GM21723 (cell line): Measurements from ENCODE around the gene RPP21.

Experiments used
- ATAC-seq: cut with Tn5 transposase; IDR thresholded peaks from one replicate; pipeline ENCODE4 v1.9.1; 2021; ENCODE audit warnings: mild to moderate bottlenecking, moderate library complexity; ENCODE audit not compliant: unreplicated experiment

Gene RPP21

GRCh38 chr6:30328397-30328796 lies 16.6 kb upstream of the RPP21 start:
- no peak for ATAC-seq

DNA sequence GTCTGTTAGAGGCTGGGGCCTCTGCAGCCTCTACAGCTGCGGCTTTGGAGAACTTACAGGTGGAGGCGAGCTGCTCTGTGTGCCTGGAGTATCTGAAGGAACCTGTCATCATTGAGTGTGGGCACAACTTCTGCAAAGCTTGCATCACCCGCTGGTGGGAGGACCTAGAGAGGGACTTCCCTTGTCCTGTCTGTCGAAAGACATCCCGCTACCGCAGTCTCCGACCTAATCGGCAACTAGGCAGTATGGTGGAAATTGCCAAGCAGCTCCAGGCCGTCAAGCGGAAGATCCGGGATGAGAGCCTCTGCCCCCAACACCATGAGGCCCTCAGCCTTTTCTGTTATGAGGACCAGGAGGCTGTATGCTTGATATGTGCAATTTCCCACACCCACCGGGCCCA lies 15.6 kb upstream of the RPP21 start:
- ATAC-seq = no peak

DNA sequence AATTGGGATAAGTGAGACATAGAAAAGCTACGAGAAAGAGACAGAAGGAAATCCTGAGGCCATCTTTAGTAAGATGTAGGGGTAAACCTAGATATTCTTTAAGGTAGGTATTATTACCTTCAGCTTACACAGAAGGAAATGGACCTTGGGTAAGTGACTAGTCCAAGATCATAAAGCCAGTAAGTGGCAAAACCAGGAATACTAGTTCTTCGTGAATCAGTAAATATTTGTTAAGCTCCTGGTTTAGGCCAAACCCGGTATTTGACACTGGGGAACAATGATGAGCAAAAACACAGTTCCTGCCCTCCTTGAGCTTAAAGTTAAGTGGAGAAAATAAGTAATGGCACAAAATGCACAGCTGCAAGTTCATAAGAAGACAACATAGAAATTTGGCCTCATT lies 13.0 kb upstream of the RPP21 start:
- ATAC-seq = no peak

- no peak for ATAC-seq
These were observed 10.7 kb upstream of the RPP21 start for GRCh38 chr6:30334075-30334783.

GRCh38 chr6:30340589-30341054 lies 4.3 kb upstream of the RPP21 start:
- ATAC-seq = no peak

DNA sequence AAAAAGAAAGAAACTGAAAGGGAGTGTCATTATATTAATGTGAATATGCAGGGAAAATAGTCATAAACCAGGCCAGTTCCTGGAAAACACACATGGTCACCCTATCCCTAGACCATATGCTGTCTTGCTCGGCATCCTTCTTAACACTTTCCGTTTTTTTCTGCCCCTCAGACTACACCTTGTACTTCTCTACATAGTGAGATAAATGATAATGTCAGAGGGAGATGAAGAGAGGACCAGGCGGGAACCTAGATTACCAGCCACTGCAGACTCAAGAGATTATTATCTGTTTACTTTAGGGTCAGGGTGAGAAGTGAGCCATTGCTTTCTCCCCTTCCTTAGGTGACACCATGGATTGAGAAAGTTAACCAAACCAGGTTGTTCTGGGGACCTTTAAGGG lies 3.7 kb upstream of the RPP21 start:
- ATAC-seq = no peak

DNA sequence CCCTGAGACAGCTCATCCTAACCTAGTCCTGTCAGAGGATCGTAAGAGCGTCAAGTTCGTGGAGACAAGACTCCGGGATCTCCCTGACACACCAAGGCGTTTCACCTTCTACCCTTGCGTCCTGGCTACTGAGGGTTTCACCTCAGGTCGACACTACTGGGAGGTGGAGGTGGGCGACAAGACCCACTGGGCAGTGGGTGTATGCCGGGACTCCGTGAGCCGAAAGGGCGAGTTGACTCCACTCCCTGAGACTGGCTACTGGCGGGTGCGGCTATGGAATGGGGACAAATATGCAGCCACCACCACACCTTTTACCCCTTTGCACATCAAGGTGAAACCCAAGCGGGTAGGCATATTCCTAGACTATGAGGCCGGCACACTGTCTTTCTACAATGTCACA lies 3.2 kb upstream of the RPP21 start:
- ATAC-seq = no peak

- no peak for ATAC-seq
These were observed 627 bp upstream of the RPP21 start for GRCh38 chr6:30344191-30344867.

GRCh38 chr6:30345852-30346251 lies 896 bp downstream of the RPP21 start:
- no peak for ATAC-seq

GRCh38 chr6:30348957-30349356 lies 4.0 kb downstream of the RPP21 start:
- ATAC-seq = no peak

GRCh38 chr6:30349421-30350177 lies 4.6 kb downstream of the RPP21 start:
- ATAC-seq = no peak

DNA sequence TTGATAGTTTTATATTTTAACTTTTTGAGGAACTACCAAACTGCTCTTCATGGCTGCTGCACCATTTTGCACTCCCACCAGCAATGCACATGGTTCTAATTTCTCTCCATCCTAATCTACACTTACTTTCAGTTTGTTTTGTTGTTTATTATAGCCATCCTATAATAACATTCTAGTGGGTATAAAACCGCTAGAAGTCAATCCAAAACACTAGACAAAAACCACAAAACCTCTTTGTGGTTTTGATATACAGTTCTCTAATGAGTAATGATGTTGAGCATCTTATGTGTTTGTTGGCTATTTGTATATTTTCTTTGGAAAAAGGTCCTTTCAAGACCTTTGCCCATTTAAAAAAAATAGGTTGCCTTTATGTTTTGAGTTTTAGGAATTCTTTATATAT lies 5.6 kb downstream of the RPP21 start:
- no peak for ATAC-seq

- no peak for ATAC-seq
These were observed 7.6 kb downstream of the RPP21 start for GRCh38 chr6:30352550-30352949.

- ATAC-seq = no peak
These were observed 10.3 kb downstream of the RPP21 start for GRCh38 chr6:30355281-30355680.

GRCh38 chr6:30356536-30356935 lies 11.6 kb downstream of the RPP21 start:
- ATAC-seq = no peak

- ATAC-seq = no peak
These were observed 13.0 kb downstream of the RPP21 start for GRCh38 chr6:30357678-30358540.

GRCh38 chr6:30359276-30359675 lies 14.3 kb downstream of the RPP21 start:
- no peak for ATAC-seq

DNA sequence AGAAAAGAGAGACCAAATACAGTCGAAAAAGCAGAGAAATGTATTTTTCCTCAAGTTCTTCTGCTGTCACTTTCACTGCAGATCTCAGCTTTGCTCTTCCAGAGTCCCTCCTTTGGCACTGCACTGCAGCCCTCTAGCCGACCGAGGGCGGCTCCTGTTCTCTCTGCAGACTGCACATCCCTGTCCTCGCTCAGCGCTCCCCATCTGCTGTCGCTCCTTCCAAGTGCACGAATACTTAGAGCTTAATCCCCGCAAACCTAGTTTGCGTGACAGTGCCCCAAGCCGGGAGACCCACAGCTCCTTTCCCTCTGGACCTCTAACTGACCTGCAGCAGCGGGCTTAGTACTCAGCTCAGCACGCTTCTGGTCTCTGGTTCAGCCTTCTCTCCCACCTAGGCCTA lies 15.2 kb downstream of the RPP21 start:
- ATAC-seq = no peak

DNA sequence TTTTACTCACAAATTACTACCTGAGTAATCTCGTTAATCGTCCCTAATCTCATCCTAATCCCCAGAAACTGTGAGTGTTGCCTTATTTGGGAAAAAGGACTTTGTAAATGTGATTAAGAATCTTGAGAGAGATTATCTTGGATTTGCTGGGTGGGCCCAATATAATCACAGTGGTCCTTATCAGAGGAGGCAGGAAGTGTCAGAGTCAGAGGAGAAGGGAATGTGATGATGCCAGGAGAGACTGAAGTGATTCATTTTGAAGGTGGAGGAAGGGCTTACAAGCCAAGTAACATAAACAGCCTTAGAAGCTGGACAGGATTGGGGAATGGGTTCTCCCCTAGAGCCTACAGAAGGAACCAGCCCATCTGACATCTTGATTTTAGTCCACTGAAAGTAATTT lies 16.7 kb downstream of the RPP21 start:
- no peak for ATAC-seq

DNA sequence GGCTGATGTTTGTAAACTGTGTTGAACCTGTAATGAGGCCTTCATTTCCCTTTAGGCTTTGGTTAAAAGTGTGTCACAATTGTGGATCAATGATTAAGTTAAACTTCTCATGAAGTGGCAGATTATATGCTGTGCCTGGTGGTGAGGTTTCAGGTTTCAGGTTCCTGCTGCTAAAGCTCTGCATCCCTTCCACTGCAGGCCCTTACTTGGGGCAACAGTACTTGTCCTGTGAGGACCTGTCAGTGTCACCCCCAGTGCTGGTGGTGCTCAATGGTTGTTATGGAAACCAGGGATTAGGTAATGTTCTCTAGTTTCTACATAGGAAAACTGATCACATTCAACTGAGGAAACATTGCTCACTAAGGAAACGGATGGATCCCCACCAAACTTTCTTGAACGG lies 18.5 kb downstream of the RPP21 start:
- ATAC-seq = no peak

GRCh38 chr6:30364591-30364990 lies 19.6 kb downstream of the RPP21 start:
- no peak for ATAC-seq
